Mesodermal cell (in vitro differentiated cells): ENCODE results near the gene EPAS1. TPM values are rescaled to one million over a fixed set of nuclear protein-coding genes. Genes with fewer than 3 reads are reported as not detected.

ENCODE experiments used
- H3K27ac ChIP-seq: 2 replicates; pipeline ENCODE4 v1.7.0; 2013; ENCODE audit warnings: mild to moderate bottlenecking, low read depth, low read length, moderate library complexity; ENCODE audit not compliant: severe bottlenecking
- H3K36me3 ChIP-seq: 2 replicates; pipeline ENCODE4 v1.7.1; 2013; ENCODE audit warnings: mild to moderate bottlenecking, low read length, moderate library complexity; ENCODE audit not compliant: control insufficient read depth, insufficient read depth
- H3K4me1 ChIP-seq: one replicate; pipeline ENCODE4 v1.7.1; 2013; ENCODE audit warnings: mild to moderate bottlenecking, low read length; ENCODE audit not compliant: insufficient read depth, control insufficient read depth, poor library complexity, severe bottlenecking
- H3K4me3 ChIP-seq: 2 replicates; pipeline ENCODE4 v1.7.0; 2013; ENCODE audit warnings: low read length, control low read depth, mild to moderate bottlenecking; ENCODE audit not compliant: insufficient read depth, poor library complexity, severe bottlenecking; ENCODE audit errors: extremely low read depth
- H3K9me3 ChIP-seq: 2 replicates; pipeline ENCODE4 v1.7.1; 2013; ENCODE audit warnings: mild to moderate bottlenecking, low read length, moderate library complexity; ENCODE audit not compliant: control insufficient read depth
- WGBS, 2 experiments: methylation state at CpG; one replicate each; pipeline ENCODE4 v1.1.5; 2013; ENCODE audit warnings: missing lambda C conversion rate in 2 of 2; ENCODE audit not compliant: insufficient coverage in 2 of 2; 5-methylcytosine and 5-hydroxymethylcytosine counted together
- polyA plus RNA-seq, 2 experiments: library from polyadenylated mRNA; stranded (reverse); fragments of 50-300 nt; gene quantifications; one replicate each; pipeline ENCODE4 v1.2.3, GENCODE V29; 2013

Gene EPAS1
- 30.8 TPM for polyA plus RNA-seq (2013, experiment 1 of 2)
- 36.3 TPM for polyA plus RNA-seq (2013, experiment 2 of 2)

DNA sequence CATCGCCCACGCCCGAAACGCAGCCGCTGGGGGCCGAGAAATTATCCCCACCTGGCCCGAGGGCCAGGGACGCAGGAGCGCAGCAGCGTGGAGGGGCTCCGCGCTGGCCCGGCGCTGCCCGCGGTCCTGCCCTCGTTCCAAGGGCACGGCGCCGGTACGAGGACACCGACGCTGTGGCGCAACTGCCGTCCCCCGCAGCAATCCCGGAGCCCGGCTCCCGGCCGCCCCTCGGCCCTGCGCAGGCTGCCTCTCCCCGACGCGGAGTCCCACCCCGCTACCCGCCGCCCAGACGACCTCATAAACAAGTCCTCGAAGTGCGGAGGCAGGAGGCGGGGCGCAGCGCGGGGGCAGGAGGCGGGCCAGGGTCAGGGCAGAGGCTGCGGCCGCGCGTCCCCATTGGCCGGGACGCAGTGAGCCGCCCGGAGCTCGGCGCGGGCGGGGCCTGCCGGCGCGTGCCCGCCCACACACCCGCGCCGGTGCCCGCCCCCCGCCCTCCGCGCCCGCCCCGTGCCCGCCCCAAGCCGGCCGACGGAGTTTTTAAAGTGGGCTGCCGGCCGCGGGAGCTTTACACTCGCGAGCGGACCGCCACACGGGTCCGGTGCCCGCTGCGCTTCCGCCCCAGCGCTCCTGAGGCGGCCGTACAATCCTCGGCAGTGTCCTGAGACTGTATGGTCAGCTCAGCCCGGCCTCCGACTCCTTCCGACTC, at the start of gene EPAS1:
EPAS1 (plus strand) TSS at position 568 of the 706 bp plus-strand sequence. CDS start 505 bp downstream, outside the sequence.
- Histone ChIP-seq H3K27ac (no peak within 1 kb of the TSS), H3K4me3 (peak within 1 kb of the TSS; percentile 63), H3K36me3 (no peaks in the 10 kb centered on the region), H3K4me1 (peaks cover 4% of the 10 kb centered on the region), H3K9me3 (no peaks in the 10 kb centered on the region)
- 1% methylated on average over 39 to 82 of the region's 94 CpGs for WGBS, 2 experiments

- H3K36me3 ChIP-seq = no peaks in the 10 kb centered on the region
- H3K4me3 ChIP-seq = no peak overlapping the region
- no peak overlapping the region for H3K27ac ChIP-seq
- no peaks in the 10 kb centered on the region for H3K4me1 ChIP-seq
- H3K9me3 ChIP-seq = no peaks in the 10 kb centered on the region
These were observed 49.0 kb upstream of the EPAS1 start for GRCh38 chr2:46248171-46248570.

DNA sequence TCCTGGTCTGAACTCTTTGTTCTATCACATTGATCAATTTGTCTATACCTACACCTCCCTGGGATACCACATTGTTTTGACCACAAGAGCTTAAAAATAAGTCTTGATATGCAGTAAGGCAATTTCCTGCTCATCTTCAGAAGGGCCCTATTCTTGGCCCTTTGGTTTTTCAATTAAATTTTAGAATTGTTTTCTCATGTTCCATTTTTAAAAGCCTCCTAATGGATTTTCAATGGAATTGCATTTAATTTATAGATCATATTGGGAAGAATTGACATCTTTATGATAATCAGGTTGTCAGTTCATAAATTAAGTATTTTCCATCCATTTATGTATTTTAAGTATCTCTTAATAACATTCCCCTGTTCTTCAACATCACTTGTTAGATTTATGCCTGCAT, 47.6 kb upstream of the EPAS1 start:
- H3K4me1 ChIP-seq = no peaks in the 10 kb centered on the region
- no peaks in the 10 kb centered on the region for H3K9me3 ChIP-seq
- no peak overlapping the region for H3K4me3 ChIP-seq
- H3K36me3 ChIP-seq = no peaks in the 10 kb centered on the region
- H3K27ac ChIP-seq = no peak overlapping the region

GRCh38 chr2:46252891-46253659, 44.1 kb upstream of the EPAS1 start:
- H3K9me3 ChIP-seq = no peaks in the 10 kb centered on the region
- no peaks in the 10 kb centered on the region for H3K36me3 ChIP-seq
- 70 to 83% methylated on average over 1 to 4 of the region's 5 CpGs for whole genome bisulfite sequencing, 2 experiments
- no peak overlapping the region for H3K27ac ChIP-seq
- H3K4me1 ChIP-seq = no peaks in the 10 kb centered on the region
- no peak overlapping the region for H3K4me3 ChIP-seq

GRCh38 chr2:46254474-46254873, 42.7 kb upstream of the EPAS1 start:
- H3K27ac ChIP-seq = no peak overlapping the region
- H3K4me1 ChIP-seq = no peaks in the 10 kb centered on the region
- no peak overlapping the region for H3K4me3 ChIP-seq
- no peaks in the 10 kb centered on the region for H3K9me3 ChIP-seq
- no peaks in the 10 kb centered on the region for H3K36me3 ChIP-seq
- 64 to 71% methylated on average over 4 of the region's 4 CpGs for WGBS, 2 experiments

DNA sequence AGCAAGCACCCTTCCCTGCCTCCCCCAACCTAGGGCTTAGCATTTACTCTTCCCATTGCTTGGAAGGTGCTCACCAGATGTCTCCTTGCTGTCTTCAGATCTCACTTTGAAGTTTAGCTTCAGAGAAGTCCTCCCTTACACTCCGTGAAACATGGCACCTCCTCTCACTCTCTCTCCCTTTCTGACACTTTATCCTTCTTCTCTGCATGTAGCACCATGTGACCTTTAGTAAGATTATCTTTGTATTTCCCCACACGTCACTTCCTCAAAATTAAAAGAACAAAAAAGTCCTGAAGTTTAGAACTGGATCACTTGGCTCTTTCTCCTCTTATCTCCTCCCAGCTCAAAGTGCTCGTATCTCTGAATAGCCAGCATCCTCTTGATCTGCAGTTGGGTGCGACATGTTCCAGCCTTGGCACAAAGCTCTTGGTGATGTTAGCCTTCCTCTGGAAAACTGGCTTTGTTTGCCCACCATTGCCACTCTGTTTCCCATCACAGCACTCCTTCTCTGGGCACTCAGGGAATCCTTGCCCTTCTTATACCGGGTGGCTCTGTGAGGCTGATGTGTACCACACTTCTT, 40.6 kb upstream of the EPAS1 start:
- no peaks in the 10 kb centered on the region for H3K9me3 ChIP-seq
- WGBS, 2 experiments = 88 to 93% methylated on average over 5 of the region's 5 CpGs
- H3K4me3 ChIP-seq = no peak overlapping the region
- no peaks in the 10 kb centered on the region for H3K4me1 ChIP-seq
- H3K27ac ChIP-seq = no peak overlapping the region
- no peaks in the 10 kb centered on the region for H3K36me3 ChIP-seq

GRCh38 chr2:46257476-46257875, 39.7 kb upstream of the EPAS1 start:
- Histone ChIP-seq H3K36me3 (no peaks in the 10 kb centered on the region), H3K27ac (no peak overlapping the region), H3K4me1 (no peaks in the 10 kb centered on the region), H3K9me3 (no peaks in the 10 kb centered on the region), H3K4me3 (no peak overlapping the region)
- 62 to 70% methylated on average over 2 to 4 of the region's 4 CpGs for WGBS, 2 experiments

DNA sequence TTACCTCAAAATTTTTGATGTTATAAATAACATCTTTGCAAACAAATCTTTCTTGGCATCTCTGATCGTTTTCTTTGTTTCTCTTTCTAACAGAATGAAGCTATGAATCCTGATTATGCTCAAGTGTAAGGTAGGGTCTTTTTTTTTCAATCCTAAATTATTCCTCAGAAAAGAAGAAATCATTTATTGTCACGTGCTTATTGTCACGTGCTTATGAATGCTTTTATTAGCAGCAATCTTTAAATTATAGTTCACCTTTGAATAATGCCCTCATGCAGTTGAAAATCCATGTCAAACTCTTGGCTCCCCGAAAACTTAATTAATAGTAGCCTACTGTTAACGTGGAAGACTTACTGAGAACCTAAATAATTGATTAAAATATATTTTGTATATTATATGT, 39.2 kb upstream of the EPAS1 start:
- H3K4me3 ChIP-seq = no peak overlapping the region
- no peaks in the 10 kb centered on the region for H3K36me3 ChIP-seq
- H3K4me1 ChIP-seq = no peaks in the 10 kb centered on the region
- H3K9me3 ChIP-seq = no peaks in the 10 kb centered on the region
- no peak overlapping the region for H3K27ac ChIP-seq
- no CpG with 5 or more reads among the region's 5 CpGs for WGBS, 2 experiments

DNA sequence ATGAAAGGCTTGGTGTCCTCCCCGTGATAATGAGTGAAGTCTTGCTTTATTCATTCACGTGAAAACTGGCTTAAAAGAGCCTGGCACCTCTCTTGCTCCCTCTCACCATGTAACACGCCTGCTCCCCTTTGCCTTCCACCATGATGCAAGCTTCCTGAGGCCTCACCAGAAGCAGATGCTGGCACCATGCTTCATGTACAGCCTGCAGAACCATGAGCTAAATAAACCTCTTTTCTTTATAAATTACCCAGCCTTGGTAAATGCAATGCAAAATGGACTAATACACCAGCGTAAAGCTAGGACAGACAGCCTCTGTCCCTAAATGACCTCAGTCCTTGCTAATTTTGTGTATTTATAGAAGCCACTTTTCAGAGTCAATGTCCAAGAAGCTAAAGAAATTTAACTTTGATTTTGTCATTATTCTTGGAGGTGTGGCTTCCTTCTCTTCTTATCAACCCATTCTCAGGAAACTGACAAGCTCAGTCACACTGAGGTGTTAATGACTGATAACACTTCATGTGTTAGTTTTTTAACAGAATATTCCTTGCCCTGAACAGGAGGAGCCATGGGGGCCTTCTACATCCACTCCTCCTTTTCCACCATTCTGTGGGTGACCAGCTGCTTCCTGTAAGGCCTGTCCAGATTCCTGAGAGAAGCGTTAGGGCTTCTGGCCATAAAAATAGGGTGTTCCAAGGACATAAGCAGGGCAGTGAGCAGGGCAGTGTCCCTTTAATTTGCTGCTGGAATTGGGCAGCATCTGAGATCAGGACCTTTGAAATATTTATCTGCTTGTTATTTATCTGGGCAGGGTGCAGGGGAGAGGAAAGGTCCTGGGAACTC, 38.0 kb upstream of the EPAS1 start:
- WGBS, 2 experiments = 90 to 100% methylated on average over 2 to 4 of the region's 5 CpGs
- H3K36me3 ChIP-seq = no peaks in the 10 kb centered on the region

DNA sequence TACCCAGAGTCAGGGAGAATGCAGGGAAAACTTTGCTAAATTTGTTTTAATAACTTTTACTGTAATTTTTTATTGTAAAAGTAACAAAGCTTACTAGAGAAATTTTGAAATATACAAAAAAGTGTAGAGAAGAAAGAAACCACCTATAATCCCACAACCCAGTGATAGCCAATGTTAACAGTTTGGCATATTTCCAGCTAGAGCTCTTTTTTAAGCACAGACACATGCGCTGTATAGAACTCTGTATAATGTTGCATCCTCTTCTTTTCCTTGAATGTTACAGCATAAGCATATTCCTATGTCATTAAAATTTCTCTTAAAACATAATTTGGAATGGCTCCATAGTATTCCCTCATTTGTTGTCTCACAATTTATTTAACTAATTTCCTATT, 37.4 kb upstream of the EPAS1 start:
- 40% methylated on average over 1 of the region's 1 CpG; no CpG with 5 or more reads in 1 of the 2 experiments for WGBS, 2 experiments

More for the DNA sequence above, 38.0 kb upstream of the EPAS1 start:
- Histone ChIP-seq H3K27ac (no peak overlapping the region), H3K4me3 (no peak overlapping the region), H3K4me1 (no peaks in the 10 kb centered on the region), H3K9me3 (no peaks in the 10 kb centered on the region)

More for the DNA sequence above, 37.4 kb upstream of the EPAS1 start:
- Histone ChIP-seq H3K4me3 (no peak overlapping the region), H3K36me3 (no peaks in the 10 kb centered on the region), H3K9me3 (no peaks in the 10 kb centered on the region), H3K27ac (no peak overlapping the region), H3K4me1 (no peaks in the 10 kb centered on the region)
